Testis (tissue), 2 donors: ENCODE data around the gene ARSA.

ENCODE experiments used
- CTCF ChIP-seq, 3 experiments: fragments of 450-650 bp in 2 of 3; fragments of 200-600 bp in 1 of 3; sonication (generic) in 1 of 3; IDR thresholded peaks; one replicate each; pipeline ENCODE4 v1.5.1; 2016 to 2019; ENCODE audit warnings: antibody characterized with exemption in 3 of 3, mild to moderate bottlenecking in 2 of 3, moderate library complexity in 1 of 3
- POLR2A ChIP-seq: fragments of 450-650 bp; IDR thresholded peaks from one replicate; pipeline ENCODE4 v1.6.1; 2017; ENCODE audit warnings: antibody characterized with exemption, mild to moderate bottlenecking, moderate library complexity

- no peak for TF ChIP-seq CTCF (IDR thresholded peaks at IDR 0.05)
- TF ChIP-seq POLR2A: no peak
Measured at GRCh38 chr22:50602338-50602700, 25.6 kb downstream of the ARSA start.
